K562 (cell line): ENCODE measurements around the gene TOX2. TPM values are rescaled to one million over a fixed set of nuclear protein-coding genes. Genes with fewer than 3 reads are reported as not detected.

ENCODE experiments used
- ARID2 ChIP-seq: fragments of 450-650 bp; IDR thresholded peaks from 2 replicates; pipeline ENCODE4 v1.6.1; 2017; ENCODE audit warnings: antibody characterized with exemption, mild to moderate bottlenecking
- BRD9 ChIP-seq: fragments of 450-650 bp; IDR thresholded peaks from 2 replicates; pipeline ENCODE4 v1.6.1; 2018; ENCODE audit warnings: low read depth; ENCODE audit not compliant: partially characterized antibody
- CBX5 ChIP-seq: IDR thresholded peaks from 2 replicates; pipeline ENCODE4 v1.6.1; 2014; ENCODE audit warnings: low read depth, borderline replicate concordance
- CREB1 ChIP-seq, 2 experiments: sonication (generic) in 1 of 2; formaldehyde crosslinking in 1 of 2; IDR thresholded peaks; 2 replicates each; pipeline versions ENCODE4 v1.6.1 to v1.8.0; 2012 to 2022; ENCODE audit warnings: inconsistent platforms in 1 of 2, mild to moderate bottlenecking in 1 of 2, missing genetic modification reagents in 1 of 2, moderate library complexity in 1 of 2
- EGR1 ChIP-seq: fragments of 450-650 bp; conservative IDR thresholded peaks from 2 replicates; pipeline ENCODE4 v1.6.1; 2017; ENCODE audit warnings: mild to moderate bottlenecking
- FOXA1 ChIP-seq: fragments of 450-650 bp; IDR thresholded peaks from 2 replicates; pipeline ENCODE4 v1.6.1; 2016; ENCODE audit warnings: mild to moderate bottlenecking, borderline replicate concordance
- HNRNPH1 ChIP-seq: fragments of 200-400 bp; formaldehyde crosslinking; optimal IDR thresholded peaks from 2 replicates; pipeline ENCODE3; 2017; ENCODE audit warnings: low read depth, mild to moderate bottlenecking, low read length, moderate library complexity
- KAT7 ChIP-seq: sonication (generic); formaldehyde crosslinking; IDR thresholded peaks from 2 replicates; pipeline ENCODE4 v1.8.0; 2022; ENCODE audit warnings: missing genetic modification reagents, mild to moderate bottlenecking, borderline replicate concordance
- LARP7 ChIP-seq: fragments of 450-650 bp; IDR thresholded peaks from 2 replicates; pipeline ENCODE4 v1.6.1; 2016
- MCM3 ChIP-seq: fragments of 450-650 bp; IDR thresholded peaks from 2 replicates; pipeline ENCODE4 v1.6.1; 2016
- MYNN ChIP-seq, 2 experiments: sonication (generic); formaldehyde crosslinking in 1 of 2; IDR thresholded peaks; 2 replicates each; pipeline versions ENCODE4 v1.5.0 to v1.6.1; 2016 to 2020; ENCODE audit warnings: antibody characterized with exemption in 1 of 2, missing genetic modification reagents in 1 of 2
- NRF1 ChIP-seq, 2 experiments: fragments of 450-650 bp; IDR thresholded peaks in 1 of 2; conservative IDR thresholded peaks in 1 of 2; 2 replicates each; pipeline ENCODE4 v1.6.1; 2014; ENCODE audit warnings: mild to moderate bottlenecking in 2 of 2
- SOX6 ChIP-seq: fragments of 450-650 bp; IDR thresholded peaks from 2 replicates; pipeline ENCODE4 v1.6.1; 2014; ENCODE audit warnings: mild to moderate bottlenecking
- ZKSCAN3 ChIP-seq: fragments of 250-450 bp; sonication (Bioruptor Pico); IDR thresholded peaks from 2 replicates; pipeline ENCODE4 v1.4.0; 2020
- ZNF778 ChIP-seq: fragments of 450-650 bp; formaldehyde crosslinking; IDR thresholded peaks from 2 replicates; pipeline ENCODE4 v1.4.0; 2020; ENCODE audit warnings: mild to moderate bottlenecking, moderate library complexity
- polyA plus RNA-seq, 8 experiments: library from polyadenylated mRNA; depleted of rRNA in 4 of 8; stranded (reverse) in 5 of 8; unstranded in 3 of 8; fragments of >200 nt; fragmentation: Nextera tagmentation in 2 of 8; fragmentation: Illumina TruSeq in 1 of 8; extraction: Ambion mirVana in 2 of 8; extraction: Trizol in 1 of 8; gene quantifications; 2 replicates each; pipeline versions ENCODE4 v1.2.1 to v1.2.3, GENCODE V29; 2011 to 2014; ENCODE audit warnings: inconsistent platforms in 1 of 8, missing spikeins in 1 of 8
- total RNA-seq, 7 experiments: library from RNA; depleted of rRNA in 6 of 7; stranded (reverse); fragments of >200 nt in 6 of 7; fragmentation: Illumina TruSeq in 2 of 7; extraction: Trizol in 2 of 7; gene quantifications; 2 replicates each; pipeline versions ENCODE4 v1.2.1 to v1.2.3, GENCODE V29; 2011 to 2021; ENCODE audit warnings: low replicate concordance in 1 of 7
- TF ChIP-seq, protein P1 (sequence below): fragments of 250-450 bp; sonication (Bioruptor Pico); IDR thresholded peaks from 2 replicates; pipeline ENCODE4 v1.4.0; 2020
- TF ChIP-seq, protein P2 (sequence below), 3 experiments: fragments of 200-800 bp in 1 of 3; sonication (Bioruptor generic) in 1 of 3; sonication (generic) in 1 of 3; formaldehyde crosslinking in 1 of 3; IDR thresholded peaks; 2 replicates each; pipeline versions ENCODE4 v1.6.1 to v1.8.0; 2016 to 2022; ENCODE audit warnings: mild to moderate bottlenecking in 2 of 3, missing compliant biosample characterization in 2 of 3, missing genetic modification characterization in 2 of 3, missing genetic modification reagents in 1 of 3
- TF ChIP-seq, protein P3 (sequence below): fragments of 200-800 bp; sonication (Bioruptor generic); IDR thresholded peaks from 2 replicates; pipeline ENCODE4 v1.6.1; 2017; ENCODE audit warnings: missing genetic modification characterization, missing compliant biosample characterization
- TF ChIP-seq, protein P4 (sequence below): fragments of 250-450 bp; sonication (Bioruptor Pico); IDR thresholded peaks from 2 replicates; pipeline ENCODE4 v1.5.0; 2020; ENCODE audit warnings: mild to moderate bottlenecking
- TF ChIP-seq, protein P5 (sequence below), 3 experiments: fragments of 200-800 bp in 1 of 3; fragments of 250-450 bp in 1 of 3; fragments of 450-650 bp in 1 of 3; sonication (Bioruptor Pico) in 1 of 3; sonication (Bioruptor generic) in 1 of 3; formaldehyde crosslinking in 1 of 3; IDR thresholded peaks; 2 replicates each; pipeline versions ENCODE4 v1.6.1 to v1.8.0; 2016 to 2022; ENCODE audit warnings: mild to moderate bottlenecking in 2 of 3, missing genetic modification characterization in 2 of 3, missing compliant biosample characterization in 1 of 3, moderate library complexity in 1 of 3

The TOX2 gene
- total and polyA plus RNA-seq, 9 of the 15 experiments (the other 6 are each of a cell fraction or from before 2014, with no cell fraction given) = not detected

DNA sequence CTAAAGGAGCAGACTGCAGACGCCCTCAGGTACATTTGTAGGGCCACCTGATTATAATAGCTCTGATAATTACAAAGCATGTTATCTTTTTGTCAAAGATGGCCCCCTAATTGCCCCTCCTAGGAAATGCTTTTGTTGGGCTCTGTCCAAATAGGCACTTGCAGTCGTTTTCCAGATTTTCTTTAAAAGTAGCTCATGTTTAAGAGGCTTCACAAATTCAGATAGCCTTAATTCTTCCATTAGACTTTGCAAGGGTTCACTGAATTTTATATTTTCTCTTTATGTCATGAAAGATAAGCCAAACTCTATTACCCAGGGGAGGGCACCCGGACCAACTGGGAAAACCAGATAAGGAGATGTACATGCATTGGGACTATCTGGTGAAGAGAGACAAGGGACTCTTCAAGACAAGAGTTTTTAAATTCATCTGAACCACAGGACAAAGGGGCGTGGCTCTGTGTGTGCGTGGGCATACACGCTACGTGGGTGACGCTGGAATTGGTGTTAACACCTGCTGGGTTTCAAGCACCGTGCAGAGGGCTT lies 95.6 kb downstream of the TOX2 start (continued):
- TF ChIP-seq MCM3 (no peak), MYNN (IDR thresholded peaks at IDR 0.05) (peak; percentile 88), MYNN (CRISPR knock-in tag; IDR thresholded peaks at IDR 0.05) (no peak), CREB1 (IDR thresholded peaks at IDR 0.05) (0 out of 2 replicates have a peak, but pooled peaks have one; percentile 27), CREB1 (CRISPR knock-in tag; IDR thresholded peaks at IDR 0.05) (no peak), KAT7 (CRISPR knock-in tag) (no peak), BRD9 (no peak), SOX6 (peak; percentile 93), ZKSCAN3 (CRISPR knock-in tag) (no peak), CBX5 (no peak), FOXA1 (no peak), ARID2 (no peak), ZNF778 (no peak), EGR1 (peak; percentile 57), LARP7 (no peak), HNRNPH1 (no peak), NRF1 (conservative IDR thresholded peaks at IDR 0.05 in 1 of 2, IDR thresholded peaks at IDR 0.05 in 1 of 2) (peak; percentile 50 to 63; a peak in 3 of 4 replicates)
- TF ChIP-seq, protein P1, sequence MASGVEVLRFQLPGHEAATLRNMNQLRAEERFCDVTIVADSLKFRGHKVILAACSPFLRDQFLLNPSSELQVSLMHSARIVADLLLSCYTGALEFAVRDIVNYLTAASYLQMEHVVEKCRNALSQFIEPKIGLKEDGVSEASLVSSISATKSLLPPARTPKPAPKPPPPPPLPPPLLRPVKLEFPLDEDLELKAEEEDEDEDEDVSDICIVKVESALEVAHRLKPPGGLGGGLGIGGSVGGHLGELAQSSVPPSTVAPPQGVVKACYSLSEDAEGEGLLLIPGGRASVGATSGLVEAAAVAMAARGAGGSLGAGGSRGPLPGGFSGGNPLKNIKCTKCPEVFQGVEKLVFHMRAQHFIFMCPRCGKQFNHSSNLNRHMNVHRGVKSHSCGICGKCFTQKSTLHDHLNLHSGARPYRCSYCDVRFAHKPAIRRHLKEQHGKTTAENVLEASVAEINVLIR (CRISPR knock-in tag) = no peak
- TF ChIP-seq, protein P2, sequence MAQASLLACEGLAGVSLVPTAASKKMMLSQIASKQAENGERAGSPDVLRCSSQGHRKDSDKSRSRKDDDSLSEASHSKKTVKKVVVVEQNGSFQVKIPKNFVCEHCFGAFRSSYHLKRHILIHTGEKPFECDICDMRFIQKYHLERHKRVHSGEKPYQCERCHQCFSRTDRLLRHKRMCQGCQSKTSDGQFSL (CRISPR knock-in tag; IDR thresholded peaks at IDR 0.05) = no peak
- TF ChIP-seq, protein P2 (tag; IDR thresholded peaks at IDR 0.05) = no peak
- TF ChIP-seq, protein P3, sequence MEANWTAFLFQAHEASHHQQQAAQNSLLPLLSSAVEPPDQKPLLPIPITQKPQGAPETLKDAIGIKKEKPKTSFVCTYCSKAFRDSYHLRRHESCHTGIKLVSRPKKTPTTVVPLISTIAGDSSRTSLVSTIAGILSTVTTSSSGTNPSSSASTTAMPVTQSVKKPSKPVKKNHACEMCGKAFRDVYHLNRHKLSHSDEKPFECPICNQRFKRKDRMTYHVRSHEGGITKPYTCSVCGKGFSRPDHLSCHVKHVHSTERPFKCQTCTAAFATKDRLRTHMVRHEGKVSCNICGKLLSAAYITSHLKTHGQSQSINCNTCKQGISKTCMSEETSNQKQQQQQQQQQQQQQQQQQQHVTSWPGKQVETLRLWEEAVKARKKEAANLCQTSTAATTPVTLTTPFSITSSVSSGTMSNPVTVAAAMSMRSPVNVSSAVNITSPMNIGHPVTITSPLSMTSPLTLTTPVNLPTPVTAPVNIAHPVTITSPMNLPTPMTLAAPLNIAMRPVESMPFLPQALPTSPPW (CRISPR knock-in tag) = peak; percentile 71
- TF ChIP-seq, protein P4, sequence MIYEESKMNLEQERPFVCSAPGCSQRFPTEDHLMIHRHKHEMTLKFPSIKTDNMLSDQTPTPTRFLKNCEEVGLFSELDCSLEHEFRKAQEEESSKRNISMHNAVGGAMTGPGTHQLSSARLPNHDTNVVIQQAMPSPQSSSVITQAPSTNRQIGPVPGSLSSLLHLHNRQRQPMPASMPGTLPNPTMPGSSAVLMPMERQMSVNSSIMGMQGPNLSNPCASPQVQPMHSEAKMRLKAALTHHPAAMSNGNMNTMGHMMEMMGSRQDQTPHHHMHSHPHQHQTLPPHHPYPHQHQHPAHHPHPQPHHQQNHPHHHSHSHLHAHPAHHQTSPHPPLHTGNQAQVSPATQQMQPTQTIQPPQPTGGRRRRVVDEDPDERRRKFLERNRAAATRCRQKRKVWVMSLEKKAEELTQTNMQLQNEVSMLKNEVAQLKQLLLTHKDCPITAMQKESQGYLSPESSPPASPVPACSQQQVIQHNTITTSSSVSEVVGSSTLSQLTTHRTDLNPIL (CRISPR knock-in tag) = no peak
- TF ChIP-seq, protein P5, sequence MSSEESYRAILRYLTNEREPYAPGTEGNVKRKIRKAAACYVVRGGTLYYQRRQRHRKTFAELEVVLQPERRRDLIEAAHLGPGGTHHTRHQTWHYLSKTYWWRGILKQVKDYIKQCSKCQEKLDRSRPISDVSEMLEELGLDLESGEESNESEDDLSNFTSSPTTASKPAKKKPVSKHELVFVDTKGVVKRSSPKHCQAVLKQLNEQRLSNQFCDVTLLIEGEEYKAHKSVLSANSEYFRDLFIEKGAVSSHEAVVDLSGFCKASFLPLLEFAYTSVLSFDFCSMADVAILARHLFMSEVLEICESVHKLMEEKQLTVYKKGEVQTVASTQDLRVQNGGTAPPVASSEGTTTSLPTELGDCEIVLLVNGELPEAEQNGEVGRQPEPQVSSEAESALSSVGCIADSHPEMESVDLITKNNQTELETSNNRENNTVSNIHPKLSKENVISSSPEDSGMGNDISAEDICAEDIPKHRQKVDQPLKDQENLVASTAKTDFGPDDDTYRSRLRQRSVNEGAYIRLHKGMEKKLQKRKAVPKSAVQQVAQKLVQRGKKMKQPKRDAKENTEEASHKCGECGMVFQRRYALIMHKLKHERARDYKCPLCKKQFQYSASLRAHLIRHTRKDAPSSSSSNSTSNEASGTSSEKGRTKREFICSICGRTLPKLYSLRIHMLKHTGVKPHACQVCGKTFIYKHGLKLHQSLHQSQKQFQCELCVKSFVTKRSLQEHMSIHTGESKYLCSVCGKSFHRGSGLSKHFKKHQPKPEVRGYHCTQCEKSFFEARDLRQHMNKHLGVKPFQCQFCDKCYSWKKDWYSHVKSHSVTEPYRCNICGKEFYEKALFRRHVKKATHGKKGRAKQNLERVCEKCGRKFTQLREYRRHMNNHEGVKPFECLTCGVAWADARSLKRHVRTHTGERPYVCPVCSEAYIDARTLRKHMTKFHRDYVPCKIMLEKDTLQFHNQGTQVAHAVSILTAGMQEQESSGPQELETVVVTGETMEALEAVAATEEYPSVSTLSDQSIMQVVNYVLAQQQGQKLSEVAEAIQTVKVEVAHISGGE (CRISPR knock-in tag; IDR thresholded peaks at IDR 0.05) = peak in 1 of 3 experiments; percentile 71; a peak in 2 of 6 replicates
